Colonic mucosa (tissue), 4 donors: ENCODE data around the gene MRTFA. TPM values are rescaled to one million over a fixed set of nuclear protein-coding genes. Genes with fewer than 3 reads are reported as not detected.

Source experiments
- DNase-seq: peaks from one replicate; pipeline ENCODE4 v3.0.0-alpha.2; 2020
- H3K27ac ChIP-seq: fragments of 200-600 bp; one replicate; pipeline ENCODE4 v1.8.0; 2021
- H3K27me3 ChIP-seq: fragments of 200-600 bp; one replicate; pipeline ENCODE4 v1.8.0; 2021
- H3K36me3 ChIP-seq: fragments of 200-600 bp; one replicate; pipeline ENCODE4 v1.8.0; 2021
- H3K4me1 ChIP-seq: fragments of 200-600 bp; one replicate; pipeline ENCODE4 v1.8.0; 2021; ENCODE audit warnings: mild to moderate bottlenecking
- H3K4me3 ChIP-seq: fragments of 200-600 bp; one replicate; pipeline ENCODE4 v1.8.0; 2021
- H3K9ac ChIP-seq, 2 donors: one replicate each; pipeline ENCODE4 v1.7.0; 2013; ENCODE audit warnings: control low read depth in 2 of 2, low read depth in 2 of 2, low read length in 2 of 2
- H3K9me3 ChIP-seq: fragments of 200-600 bp; one replicate; pipeline ENCODE4 v1.8.0; 2021
- CTCF ChIP-seq: fragments of 200-600 bp; IDR thresholded peaks from one replicate; pipeline ENCODE4 v1.8.0; 2022; ENCODE audit warnings: antibody characterized with exemption, mild to moderate bottlenecking
- intact Hi-C: fragments of 100-400 bp; cut with DNase I; formaldehyde crosslinking; loops from one replicate; pipeline ENCODE4 v1.14.1; 2022
- total RNA-seq, 2 donors: library from RNA; stranded (reverse); fragmentation: NEBNext Ultra II Directional in 1 of 2; extraction: Animal tissue kit (Norgen Biotek cat#: 25700) in 1 of 2; gene quantifications; one replicate each; pipeline ENCODE4 v1.2.1, GENCODE V29; 2021
- donor health status: healthy.
- donor health status: DM: no; HTN: no; CAD: no.
- donor health status: DM: no; HTN: no; CAD: no.

Gene MRTFA
- total RNA-seq, 2 donors from 2014 or later = 31.9 to 35.6 TPM

- no peaks in the 10 kb centered on the region for H3K9me3 ChIP-seq
- intact Hi-C loops = no loop called here
- no peak overlapping the region for H3K27ac ChIP-seq
- H3K27me3 ChIP-seq = no peaks in the 10 kb centered on the region
- H3K4me1 ChIP-seq = no peaks in the 10 kb centered on the region
- H3K36me3 ChIP-seq = no peaks in the 10 kb centered on the region
- H3K9ac ChIP-seq = no peak overlapping the region
- DNase-seq = no peak
- TF ChIP-seq CTCF = no peak
- no peak overlapping the region for H3K4me3 ChIP-seq
Measured at GRCh38 chr22:40674274-40674673, 37.8 kb upstream of the MRTFA start.

- Histone ChIP-seq H3K27ac (no peak overlapping the region), H3K4me3 (no peak overlapping the region), H3K27me3 (no peaks in the 10 kb centered on the region), H3K9me3 (no peaks in the 10 kb centered on the region), H3K36me3 (no peaks in the 10 kb centered on the region), H3K9ac (no peak overlapping the region), H3K4me1 (no peaks in the 10 kb centered on the region)
- no peak for TF ChIP-seq CTCF
- DNase-seq = no peak
- intact Hi-C loops = no loop called here
Measured at GRCh38 chr22:40673017-40673416, 36.5 kb upstream of the MRTFA start.

GRCh38 chr22:40671796-40672360 is 35.4 kb upstream of the MRTFA start:
- intact Hi-C loops = no loop called here
- no peak for DNase-seq

GRCh38 chr22:40671369-40671768 is 34.9 kb upstream of the MRTFA start:
- Histone ChIP-seq H3K9ac (no peak overlapping the region), H3K36me3 (no peaks in the 10 kb centered on the region), H3K27ac (no peak overlapping the region), H3K4me1 (no peaks in the 10 kb centered on the region), H3K27me3 (no peaks in the 10 kb centered on the region), H3K9me3 (no peaks in the 10 kb centered on the region), H3K4me3 (no peak overlapping the region)
- intact Hi-C loops = no loop called here
- no peak for TF ChIP-seq CTCF
- no peak for DNase-seq

More at GRCh38 chr22:40671796-40672360, 35.4 kb upstream of the MRTFA start:
- no peak for TF ChIP-seq CTCF
- no peak overlapping the region for H3K27ac ChIP-seq
- H3K9me3 ChIP-seq = no peaks in the 10 kb centered on the region
- no peak overlapping the region for H3K9ac ChIP-seq
- no peaks in the 10 kb centered on the region for H3K36me3 ChIP-seq
- H3K27me3 ChIP-seq = no peaks in the 10 kb centered on the region
- no peaks in the 10 kb centered on the region for H3K4me1 ChIP-seq
- H3K4me3 ChIP-seq = no peak overlapping the region

GRCh38 chr22:40670058-40670457 is 33.5 kb upstream of the MRTFA start:
- no peak for TF ChIP-seq CTCF
- Histone ChIP-seq H3K27ac (no peak overlapping the region), H3K9me3 (no peaks in the 10 kb centered on the region), H3K4me3 (no peak overlapping the region), H3K36me3 (no peaks in the 10 kb centered on the region), H3K27me3 (no peaks in the 10 kb centered on the region), H3K4me1 (no peaks in the 10 kb centered on the region), H3K9ac (no peak overlapping the region)
- intact Hi-C loops = no loop called here
- DNase-seq = no peak
